ENCODE measurements around the gene PCDHGB7.
"Not testable (repeated sequence)": the region's sequence is repeated elsewhere in the genome, so short reads cannot be mapped to it uniquely, and the experiment has no call there.

The PCDHGB7 gene

GRCh38 chr5:141397756-141398551 is 19.5 kb upstream of the PCDHGB7 start, which contains the start of gene PCDHGB5:
TSS of gene PCDHGB5 (plus strand) at chr5:141397947. CDS start at chr5:141398128, 181 bp downstream.
- DNase-seq: peak in 3 of 6 experiments; percentile 17 to 36 (median 33)

GRCh38 chr5:141398608-141399007 is 18.9 kb upstream of the PCDHGB7 start:
- no peak for DNase-seq

GRCh38 chr5:141399555-141400258 is 17.8 kb upstream of the PCDHGB7 start:
- DNase-seq: no peak

DNA sequence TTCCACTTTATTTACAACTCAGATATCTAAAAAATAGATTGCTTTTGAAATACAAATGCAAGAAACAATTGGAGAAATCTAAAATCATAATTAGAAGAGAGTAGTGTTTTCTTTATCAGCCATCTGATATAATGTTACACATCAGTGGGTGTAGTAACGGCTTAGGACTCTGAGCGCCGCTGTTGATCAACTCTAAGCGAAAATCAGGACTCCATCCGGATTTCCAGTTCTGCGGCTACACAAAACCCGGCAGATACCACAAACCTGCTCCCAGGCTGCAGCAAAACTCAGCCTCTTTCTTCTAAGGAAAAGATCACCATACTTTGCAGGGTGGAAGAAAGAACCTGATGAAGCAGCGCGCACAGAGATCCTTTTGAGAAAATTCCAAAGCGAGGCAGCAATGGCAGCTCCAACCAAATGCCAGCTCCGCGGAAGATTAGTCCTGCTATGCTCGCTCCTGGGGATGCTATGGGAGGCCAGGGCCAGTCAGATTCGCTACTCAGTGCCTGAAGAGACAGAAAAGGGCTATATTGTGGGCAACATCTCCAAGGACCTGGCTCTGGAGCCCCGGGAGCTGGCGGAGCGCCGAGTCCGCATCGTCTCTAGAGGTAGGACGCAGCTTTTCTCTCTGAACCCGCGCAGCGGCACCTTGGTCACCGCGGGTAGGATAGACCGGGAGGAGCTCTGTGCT is 14.8 kb upstream of the PCDHGB7 start, which contains the start of gene PCDHGA9:
TSS of gene PCDHGA9 (plus strand) at position 226 of the 691 bp plus-strand sequence. CDS start at position 401, 175 bp downstream.
- DNase-seq: no peak

DNA sequence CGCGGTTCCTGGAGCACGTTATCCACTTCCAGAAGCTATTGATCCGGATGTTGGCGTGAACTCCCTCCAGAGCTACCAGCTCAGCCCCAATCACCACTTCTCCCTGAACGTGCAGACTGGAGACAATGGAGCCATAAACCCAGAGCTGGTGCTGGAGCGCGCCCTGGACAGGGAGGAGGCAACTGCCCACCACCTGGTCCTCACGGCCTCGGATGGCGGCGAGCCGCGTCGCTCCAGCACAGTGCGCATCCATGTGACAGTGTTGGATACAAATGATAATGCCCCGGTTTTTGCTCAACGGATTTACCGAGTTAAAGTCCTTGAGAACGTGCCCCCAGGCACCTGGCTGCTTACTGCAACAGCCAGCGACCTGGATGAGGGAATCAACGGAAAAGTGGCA is 14.1 kb upstream of the PCDHGB7 start:
- no peak for DNase-seq

- peak in 3 of 6 experiments; percentile 23 to 37 (median 24) for DNase-seq
Measured at GRCh38 chr5:141407790-141408505, 9.5 kb upstream of the PCDHGB7 start, which contains the start of gene PCDHGB6. TSS of gene PCDHGB6 (plus strand) at chr5:141408021. CDS start at chr5:141408203, 182 bp downstream.

GRCh38 chr5:141409598-141410306 is 7.7 kb upstream of the PCDHGB7 start:
- DNase-seq: no peak

- no peak for DNase-seq
Measured at GRCh38 chr5:141411575-141411974, 5.9 kb upstream of the PCDHGB7 start.

- peak in 5 of 6 experiments; percentile 21 to 56 (median 31) for DNase-seq
Measured at GRCh38 chr5:141412854-141413539, 4.5 kb upstream of the PCDHGB7 start, which contains the start of gene PCDHGA10. TSS of gene PCDHGA10 (plus strand) at chr5:141412987. CDS start at chr5:141413176, 189 bp downstream.

DNA sequence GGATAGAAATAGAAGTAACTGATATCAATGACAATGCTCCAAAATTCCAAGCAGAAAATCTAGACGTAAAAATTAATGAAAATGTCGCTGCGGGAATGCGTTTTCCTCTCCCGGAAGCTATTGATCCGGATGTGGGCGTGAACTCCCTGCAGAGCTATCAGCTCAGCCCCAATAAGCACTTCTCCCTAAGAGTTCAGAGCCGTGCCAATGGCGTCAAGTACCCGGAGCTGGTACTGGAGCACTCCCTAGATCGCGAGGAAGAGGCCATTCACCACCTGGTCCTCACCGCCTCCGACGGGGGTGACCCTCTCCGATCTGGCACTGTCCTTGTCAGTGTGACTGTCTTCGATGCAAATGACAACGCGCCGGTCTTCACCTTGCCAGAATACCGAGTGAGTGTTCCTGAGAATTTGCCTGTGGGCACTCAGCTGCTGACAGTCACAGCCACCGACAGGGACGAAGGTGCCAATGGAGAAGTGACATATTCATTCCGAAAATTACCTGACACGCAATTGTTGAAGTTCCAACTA is 3.9 kb upstream of the PCDHGB7 start:
- DNase-seq: no peak

GRCh38 chr5:141414548-141415274 is 2.8 kb upstream of the PCDHGB7 start:
- DNase-seq: not testable (repeated sequence)

DNA sequence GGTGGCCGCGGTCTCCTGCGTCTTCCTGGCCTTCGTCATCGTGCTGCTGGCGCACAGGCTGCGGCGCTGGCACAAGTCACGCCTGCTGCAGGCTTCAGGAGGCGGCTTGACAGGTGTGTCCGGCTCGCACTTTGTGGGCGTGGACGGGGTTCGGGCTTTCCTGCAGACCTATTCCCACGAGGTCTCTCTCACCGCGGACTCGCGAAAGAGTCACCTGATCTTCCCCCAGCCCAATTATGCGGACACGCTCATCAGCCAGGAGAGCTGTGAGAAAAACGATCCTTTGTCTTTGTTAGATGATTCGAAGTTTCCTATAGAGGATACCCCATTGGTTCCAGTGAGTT is 2.2 kb upstream of the PCDHGB7 start:
- DNase-seq: not testable (repeated sequence)

DNA sequence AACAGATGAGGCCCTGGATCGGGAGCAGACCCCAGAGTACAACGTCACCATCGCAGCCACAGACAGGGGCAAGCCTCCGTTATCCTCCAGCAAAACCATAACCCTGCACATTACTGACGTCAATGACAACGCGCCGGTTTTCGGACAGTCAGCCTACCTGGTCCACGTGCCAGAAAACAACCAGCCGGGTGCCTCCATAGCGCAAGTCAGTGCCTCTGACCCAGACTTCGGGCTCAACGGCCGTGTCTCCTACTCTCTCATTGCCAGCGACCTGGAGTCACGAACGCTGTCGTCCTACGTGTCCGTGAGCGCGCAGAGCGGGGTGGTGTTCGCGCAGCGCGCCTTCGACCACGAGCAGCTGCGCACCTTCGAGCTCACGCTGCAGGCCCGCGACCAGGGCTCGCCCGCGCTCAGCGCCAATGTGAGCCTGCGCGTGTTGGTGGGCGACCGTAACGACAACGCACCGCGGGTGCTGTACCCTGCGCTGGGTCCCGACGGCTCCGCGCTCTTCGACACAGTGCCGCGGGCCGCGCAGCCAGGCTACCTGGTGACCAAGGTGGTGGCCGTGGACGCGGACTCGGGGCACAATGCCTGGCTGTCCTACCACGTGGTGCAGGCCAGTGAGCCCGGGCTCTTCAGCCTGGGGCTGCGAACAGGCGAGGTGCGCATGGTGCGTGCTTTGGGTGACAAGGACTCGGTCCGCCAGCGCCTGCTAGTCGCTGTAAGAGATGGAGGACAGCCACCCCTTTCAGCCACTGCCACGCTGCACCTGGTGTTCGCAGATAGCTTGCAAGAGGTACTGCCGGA is 1.8 kb downstream of the PCDHGB7 start:
- no peak for DNase-seq

DNA sequence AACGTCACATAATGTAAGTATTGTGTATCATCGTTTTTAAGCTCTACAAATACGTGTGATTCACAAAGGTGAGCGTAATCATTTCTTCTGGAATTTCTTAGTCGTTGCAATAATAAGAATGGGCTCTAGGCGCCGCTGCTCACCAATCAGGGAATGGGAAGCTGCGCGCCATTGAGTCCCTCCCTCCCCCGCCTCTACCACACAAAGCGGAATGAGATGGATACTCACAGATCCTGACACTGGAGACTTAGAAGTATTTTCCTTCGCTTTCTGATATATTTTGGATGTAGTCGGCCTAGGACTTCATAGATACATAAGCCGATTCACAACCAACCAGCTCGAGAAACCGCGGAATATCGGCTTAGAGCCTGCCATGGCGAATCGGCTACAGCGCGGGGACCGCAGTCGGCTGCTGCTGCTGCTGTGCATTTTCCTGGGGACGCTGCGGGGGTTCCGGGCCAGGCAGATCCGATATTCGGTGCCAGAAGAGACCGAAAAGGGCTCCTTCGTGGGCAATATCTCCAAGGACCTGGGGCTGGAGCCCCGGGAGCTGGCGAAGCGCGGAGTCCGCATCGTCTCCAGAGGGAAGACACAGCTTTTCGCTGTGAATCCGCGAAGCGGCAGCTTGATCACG is 3.5 kb downstream of the PCDHGB7 start, which contains the start of gene PCDHGA11:
TSS of gene PCDHGA11 (plus strand) at position 197 of the 634 bp plus-strand sequence. CDS start at position 374, 177 bp downstream.
- DNase-seq: peak in 3 of 6 experiments; percentile 5 to 57 (median 33)

DNA sequence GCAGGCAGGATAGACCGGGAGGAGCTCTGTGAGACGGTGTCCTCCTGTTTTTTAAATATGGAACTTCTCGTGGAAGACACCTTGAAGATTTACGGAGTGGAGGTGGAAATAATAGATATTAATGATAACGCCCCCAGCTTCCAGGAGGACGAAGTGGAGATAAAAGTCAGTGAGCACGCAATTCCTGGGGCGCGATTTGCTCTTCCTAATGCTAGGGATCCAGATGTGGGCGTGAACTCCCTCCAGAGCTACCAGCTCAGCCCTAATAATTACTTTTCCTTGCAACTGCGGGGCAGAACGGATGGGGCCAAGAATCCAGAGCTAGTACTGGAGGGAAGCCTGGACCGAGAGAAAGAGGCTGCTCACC is 4.0 kb downstream of the PCDHGB7 start:
- DNase-seq: no peak

- no peak for DNase-seq
Measured at GRCh38 chr5:141422742-141423291, 5.3 kb downstream of the PCDHGB7 start.

DNA sequence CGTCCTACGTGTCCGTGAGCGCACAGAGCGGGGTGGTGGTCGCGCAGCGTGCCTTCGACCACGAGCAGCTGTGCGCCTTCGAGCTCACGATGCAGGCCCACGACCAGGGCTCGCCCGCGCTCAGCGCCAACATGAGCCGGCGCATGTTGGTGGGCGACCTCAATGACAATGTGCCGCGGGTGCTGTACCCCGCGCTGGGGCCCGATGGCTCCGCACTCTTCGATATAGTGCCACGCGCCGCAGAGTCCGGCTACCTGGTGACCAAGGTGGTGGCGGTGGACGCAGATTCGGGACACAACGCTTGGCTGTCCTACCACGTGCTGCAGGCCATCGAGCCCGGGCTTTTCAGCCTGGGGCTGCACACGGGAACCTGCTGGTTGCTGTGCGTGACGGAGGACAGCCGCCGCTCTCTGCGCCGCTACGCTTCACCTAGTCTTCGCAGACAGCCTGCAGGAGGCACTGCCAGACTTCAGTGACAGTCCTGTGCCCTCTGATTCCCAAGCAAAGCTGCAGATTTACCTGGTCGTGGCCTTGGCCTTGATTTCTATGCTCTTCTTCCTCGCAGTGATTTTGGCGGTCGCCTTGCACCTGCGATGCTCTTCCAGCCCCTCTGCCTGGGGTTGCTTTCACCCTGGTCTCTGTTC is 10.4 kb downstream of the PCDHGB7 start:
- no peak for DNase-seq

Data from stimulated activated naive CD4-positive, alpha-beta T cell (primary cell).